Small intestine (tissue), 7 donors: ENCODE results near the gene EHD4. TPM values are rescaled to one million over a fixed set of nuclear protein-coding genes. Genes with fewer than 3 reads are reported as not detected.

Source experiments
- DNase-seq, 2 donors: peaks; one replicate each; pipeline versions ENCODE4 v3.0.0 to v3.0.0-alpha.2; 2013
- FAIRE-seq: peaks from 2 replicates; lab custom pipeline; 2012; peaks lifted over from hg19 to GRCh38; lab: Jason Lieb, UNC
- H3K27ac ChIP-seq, 3 donors: one replicate each; pipeline ENCODE4 v1.5.1; 2013; ENCODE audit warnings: low read length in 2 of 3, mild to moderate bottlenecking in 2 of 3, control low read depth in 1 of 3, inconsistent platforms in 1 of 3, low read depth in 1 of 3, moderate library complexity in 1 of 3
- H3K27me3 ChIP-seq, 3 donors: one replicate each; pipeline ENCODE4 v1.6.1; 2013; ENCODE audit warnings: low read length in 3 of 3, inconsistent platforms in 1 of 3; ENCODE audit not compliant: control insufficient read depth in 3 of 3, insufficient read depth in 3 of 3
- H3K36me3 ChIP-seq, 3 donors: one replicate each; pipeline ENCODE4 v1.6.1; 2013; ENCODE audit warnings: low read length in 3 of 3, inconsistent platforms in 1 of 3, low read depth in 1 of 3, mild to moderate bottlenecking in 1 of 3, moderate library complexity in 1 of 3; ENCODE audit not compliant: control insufficient read depth in 3 of 3, insufficient read depth in 2 of 3
- H3K4me1 ChIP-seq, 3 donors: one replicate each; pipeline ENCODE4 v1.6.1; 2013; ENCODE audit warnings: low read length in 2 of 3, inconsistent platforms in 1 of 3, low read depth in 1 of 3, mild to moderate bottlenecking in 1 of 3, moderate library complexity in 1 of 3; ENCODE audit not compliant: control insufficient read depth in 3 of 3, insufficient read depth in 2 of 3
- H3K4me3 ChIP-seq, 3 donors: one replicate each; pipeline ENCODE4 v1.5.1; 2013; ENCODE audit warnings: low read length in 3 of 3, control low read depth in 1 of 3, inconsistent platforms in 1 of 3, low read depth in 1 of 3, mild to moderate bottlenecking in 1 of 3, moderate library complexity in 1 of 3
- H3K9me3 ChIP-seq, 2 donors: one replicate each; pipeline ENCODE4 v1.6.1; 2013; ENCODE audit warnings: low read depth in 1 of 2, low read length in 1 of 2; ENCODE audit not compliant: control insufficient read depth in 2 of 2, insufficient read depth in 1 of 2
- WGBS, 3 donors: extraction: QIAGEN DNeasy Blood & Tissue Kit; methylation state at CpG; one replicate each; pipeline ENCODE4 v1.1.7; 2013; 5-methylcytosine and 5-hydroxymethylcytosine counted together
- polyA plus RNA-seq, 4 donors: library from polyadenylated mRNA; stranded (reverse) in 3 of 4; unstranded in 1 of 4; fragments of 200-250 nt in 3 of 4; fragments of 120-200 nt in 1 of 4; gene quantifications; one replicate each; pipeline versions ENCODE4 v1.2.1 to v1.2.3, GENCODE V29; 2013
- donor health status: healthy with polysubstance abuse.
- donor health status: control.
- donor health status: control.
- donor health status: Bipolar disorder and iron deficiency.
- donor health status: healthy.

Gene EHD4
- polyA plus RNA-seq, 4 donors, result 9.4 to 14.1 (median 11.5) TPM

DNA sequence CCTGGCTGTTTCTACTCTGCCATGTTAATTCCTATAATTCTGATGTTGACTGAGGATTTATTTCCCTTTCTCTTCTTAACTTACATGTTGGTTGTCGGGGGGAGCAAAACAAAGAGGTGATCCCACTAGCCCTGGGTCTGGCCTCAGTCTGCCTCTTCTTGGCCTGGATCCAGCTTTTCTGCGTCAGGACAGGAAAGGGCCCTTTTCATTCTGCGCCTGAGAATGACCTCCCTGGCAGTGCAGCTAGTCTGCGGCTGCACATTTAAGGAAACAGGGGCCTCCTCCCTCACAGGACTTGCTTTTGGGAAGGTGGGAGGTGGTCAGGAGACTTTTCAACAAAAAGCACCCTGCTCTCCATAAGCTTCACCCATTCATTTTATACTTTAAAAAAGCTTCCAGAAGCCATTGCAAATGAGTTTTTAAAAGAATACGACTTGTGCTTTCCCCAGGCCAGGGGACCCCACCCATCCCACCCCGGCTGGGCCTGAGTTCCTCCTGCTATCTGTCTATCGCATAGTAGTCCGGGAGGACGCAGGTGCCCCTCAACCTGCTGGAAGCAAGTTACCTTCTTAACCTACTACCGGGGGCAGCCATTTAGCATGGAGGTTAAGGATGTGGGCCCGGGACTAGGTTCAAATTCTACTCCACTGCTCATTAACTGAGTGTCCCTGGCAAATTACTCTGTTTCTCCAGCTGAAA lies 21.3 kb upstream of the EHD4 start:
- Histone ChIP-seq H3K4me3 (no peak overlapping the region), H3K4me1 (no peaks in the 10 kb centered on the region), H3K9me3 (no peaks in the 10 kb centered on the region), H3K27ac (no peak overlapping the region), H3K27me3 (no peaks in the 10 kb centered on the region), H3K36me3 (no peaks in the 10 kb centered on the region)
- DNase-seq, result no peak
- 85 to 90% (median 88%) methylated on average over 11 of the region's 11 CpGs for WGBS, 3 donors
- FAIRE-seq, result no peak

DNA sequence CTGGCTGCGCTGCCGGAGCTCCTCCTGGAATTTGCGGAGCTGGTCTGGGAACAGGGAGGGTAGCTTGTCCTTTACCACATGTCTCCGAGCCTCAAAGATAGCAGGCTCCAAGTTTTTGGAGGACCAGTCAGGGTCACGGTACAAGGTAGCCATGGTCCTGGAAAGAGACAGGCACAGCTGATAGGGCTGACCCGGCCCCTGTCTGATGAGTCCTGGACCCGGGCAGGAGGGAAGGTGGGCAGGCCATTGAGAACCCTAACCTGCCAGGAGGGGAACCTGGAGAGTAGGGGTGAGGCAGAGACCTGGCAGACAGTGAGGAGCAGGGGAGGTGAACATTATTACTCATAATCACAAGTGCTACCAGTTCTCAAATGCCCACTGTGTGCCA lies 20.4 kb upstream of the EHD4 start:
- no peaks in the 10 kb centered on the region for H3K27me3 ChIP-seq
- DNase-seq (no peak), FAIRE-seq (no peak)
- no peaks in the 10 kb centered on the region for H3K36me3 ChIP-seq
- H3K27ac ChIP-seq, result no peak overlapping the region
- H3K9me3 ChIP-seq, result no peaks in the 10 kb centered on the region
- WGBS, 3 donors, result 84 to 89% (median 87%) methylated on average over 7 of the region's 7 CpGs
- no peaks in the 10 kb centered on the region for H3K4me1 ChIP-seq
- H3K4me3 ChIP-seq, result no peak overlapping the region

DNA sequence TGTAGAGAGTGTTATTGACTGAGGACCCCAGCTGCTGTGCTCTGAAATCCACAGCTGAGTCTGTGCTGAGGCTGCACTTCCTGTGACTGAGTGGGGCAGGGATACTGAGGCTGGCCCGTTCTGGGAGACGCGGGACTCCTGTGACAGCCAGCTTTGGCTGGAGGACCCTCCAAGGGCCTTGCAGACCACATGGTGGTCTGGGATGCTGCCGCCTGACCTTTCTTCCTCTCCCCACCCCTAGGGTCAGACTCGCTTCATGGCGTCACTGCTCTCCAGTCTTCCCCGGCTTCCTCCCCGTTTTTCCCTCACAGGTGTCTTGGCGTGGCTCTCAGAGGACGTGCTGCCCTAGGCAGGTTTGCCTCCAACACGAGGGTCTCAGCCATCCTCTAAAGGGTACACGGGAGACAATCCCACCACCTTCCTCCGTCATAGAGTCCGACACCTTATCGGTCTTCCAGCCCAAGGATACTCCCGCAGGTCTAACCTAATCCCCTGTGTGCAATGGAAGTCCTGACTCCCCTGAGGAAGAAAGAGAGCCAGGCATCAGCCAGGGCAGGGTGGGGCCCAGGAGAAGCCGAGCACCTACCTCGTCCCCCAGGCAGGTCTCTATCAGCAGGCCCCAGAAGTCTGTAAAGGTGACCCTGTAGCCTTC lies 19.9 kb upstream of the EHD4 start:
- no peaks in the 10 kb centered on the region for H3K9me3 ChIP-seq
- WGBS, 3 donors, result 88 to 91% (median 89%) methylated on average over 18 of the region's 18 CpGs
- FAIRE-seq, result no peak
- no peak overlapping the region for H3K27ac ChIP-seq
- H3K4me3 ChIP-seq, result no peak overlapping the region
- no peak for DNase-seq
- no peaks in the 10 kb centered on the region for H3K36me3 ChIP-seq
- H3K4me1 ChIP-seq, result no peaks in the 10 kb centered on the region
- H3K27me3 ChIP-seq, result no peaks in the 10 kb centered on the region

DNA sequence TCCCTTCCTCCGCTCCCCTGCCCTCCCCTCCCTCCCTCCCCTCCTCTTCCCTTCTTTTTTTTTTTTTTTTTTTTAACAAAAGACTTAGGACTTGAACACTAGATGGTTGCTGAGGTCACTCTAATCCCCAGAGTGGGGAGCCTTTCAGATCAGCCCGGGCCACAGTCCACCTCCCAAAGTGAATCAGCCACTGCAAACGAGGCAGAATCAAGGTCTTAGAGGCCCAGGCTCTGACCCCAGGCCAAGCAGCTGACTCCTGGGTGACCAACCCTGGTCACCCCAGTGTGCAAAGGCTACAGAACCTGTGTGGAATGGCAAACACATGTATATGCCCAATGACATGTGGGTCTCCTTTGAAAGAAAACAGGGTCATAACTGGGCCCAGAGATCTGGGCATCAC lies 18.3 kb upstream of the EHD4 start:
- FAIRE-seq (no peak), DNase-seq (no peak)
- Histone ChIP-seq H3K27me3 (no peaks in the 10 kb centered on the region), H3K36me3 (no peaks in the 10 kb centered on the region), H3K4me3 (no peak overlapping the region), H3K9me3 (no peaks in the 10 kb centered on the region), H3K4me1 (no peaks in the 10 kb centered on the region), H3K27ac (no peak overlapping the region)
- WGBS, 3 donors, result 54 to 74% (median 66%) methylated on average over 3 of the region's 3 CpGs

DNA sequence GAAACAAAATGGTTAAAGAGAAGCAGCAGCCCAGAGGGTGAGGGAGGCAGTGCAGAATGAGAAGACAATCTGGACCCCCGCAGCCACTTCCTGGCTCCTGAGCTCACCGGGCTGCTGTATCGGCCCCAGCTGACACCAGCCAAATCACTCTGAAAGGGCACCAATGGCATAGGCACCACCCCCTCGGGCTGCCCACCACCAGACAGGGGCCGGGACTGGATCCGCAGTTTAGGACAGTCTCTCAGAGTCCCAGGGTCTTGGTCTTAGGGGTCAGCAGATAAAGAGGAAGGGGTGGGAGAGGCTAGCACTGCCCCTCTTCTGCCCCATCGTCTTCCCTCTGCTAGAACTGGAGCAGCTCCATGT lies 17.9 kb upstream of the EHD4 start:
- H3K36me3 ChIP-seq, result no peaks in the 10 kb centered on the region
- no peak overlapping the region for H3K27ac ChIP-seq
- WGBS, 3 donors, result 60 to 73% (median 69%) methylated on average over 7 of the region's 7 CpGs
- no peaks in the 10 kb centered on the region for H3K9me3 ChIP-seq
- no peaks in the 10 kb centered on the region for H3K27me3 ChIP-seq
- no peak overlapping the region for H3K4me3 ChIP-seq
- no peak for DNase-seq
- H3K4me1 ChIP-seq, result no peaks in the 10 kb centered on the region
- no peak for FAIRE-seq

DNA sequence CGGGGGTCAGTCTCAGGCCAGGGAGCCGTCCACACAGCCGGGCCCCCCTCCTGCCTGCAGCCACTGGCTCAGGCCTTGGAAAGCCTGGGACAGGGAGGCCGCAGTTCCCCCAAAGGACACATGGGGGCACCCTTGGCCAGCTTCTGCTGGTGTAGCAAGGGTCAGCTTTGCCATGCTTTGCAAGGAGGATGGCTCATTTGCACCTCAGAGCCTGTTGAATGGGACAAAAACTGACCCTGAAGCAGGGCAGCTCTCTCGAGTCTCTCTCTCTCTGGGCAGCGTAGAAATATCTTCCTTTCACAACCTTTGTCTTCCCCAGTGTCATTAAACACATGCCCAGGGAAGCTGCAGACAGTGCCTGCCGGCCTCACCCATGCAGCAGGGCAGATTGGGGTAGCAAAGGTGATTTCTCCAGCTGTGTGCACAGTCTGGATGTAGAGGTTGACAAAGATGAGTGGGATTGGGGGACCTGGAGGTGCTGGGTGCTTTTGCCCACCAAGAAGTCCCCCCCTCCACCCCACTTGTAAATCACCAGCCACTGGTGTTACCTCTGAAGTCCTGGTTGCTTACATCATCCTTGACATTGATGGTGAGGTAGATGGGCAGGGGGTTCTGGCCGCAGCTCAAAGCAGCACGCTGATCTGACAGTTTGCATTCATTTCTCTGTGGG lies 17.4 kb upstream of the EHD4 start:
- DNase-seq (peak; percentile 75 to 86), FAIRE-seq (no peak)
- no peaks in the 10 kb centered on the region for H3K4me1 ChIP-seq
- H3K4me3 ChIP-seq, result no peak overlapping the region
- no peaks in the 10 kb centered on the region for H3K9me3 ChIP-seq
- no peaks in the 10 kb centered on the region for H3K27me3 ChIP-seq
- no peaks in the 10 kb centered on the region for H3K36me3 ChIP-seq
- 16 to 20% (median 20%) methylated on average over 9 of the region's 9 CpGs for WGBS, 3 donors
- H3K27ac ChIP-seq, result no peak overlapping the region

DNA sequence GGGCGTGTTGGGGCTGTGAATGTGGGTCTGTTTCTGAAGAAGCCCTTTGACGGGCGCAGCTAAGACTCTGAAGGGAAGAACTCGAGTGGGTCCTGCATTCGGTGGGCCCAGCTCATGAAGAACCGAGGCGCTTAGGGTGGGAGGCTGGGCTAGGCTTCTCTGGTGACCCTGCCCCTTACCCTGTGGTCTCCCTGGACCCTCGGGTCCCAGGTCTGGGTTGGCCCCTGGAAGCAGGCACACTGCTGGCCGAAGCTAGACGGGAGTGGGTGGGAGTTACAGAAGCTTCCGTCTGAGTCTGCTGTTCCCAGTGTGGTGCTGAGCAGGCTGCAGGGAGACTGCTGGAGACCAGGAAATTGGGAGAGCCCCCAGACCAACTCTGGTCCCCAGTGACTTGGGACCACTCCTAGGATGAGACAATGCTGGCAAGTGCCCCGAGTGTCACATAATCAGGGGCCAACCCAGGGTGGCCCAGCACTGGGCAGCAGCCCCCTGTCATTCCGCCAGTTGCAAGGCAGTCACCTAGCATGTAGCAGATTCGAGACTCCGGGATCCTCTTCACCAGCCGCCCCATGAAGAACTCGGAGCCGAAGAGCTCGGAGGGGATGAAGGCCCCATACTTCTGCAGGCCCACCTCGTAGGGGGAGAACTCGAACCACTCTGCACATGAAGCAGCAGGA lies 16.7 kb upstream of the EHD4 start:
- H3K9me3 ChIP-seq, result no peaks in the 10 kb centered on the region
- H3K27ac ChIP-seq, result no peak overlapping the region
- FAIRE-seq (no peak), DNase-seq (no peak)
- H3K36me3 ChIP-seq, result no peaks in the 10 kb centered on the region
- H3K4me1 ChIP-seq, result no peaks in the 10 kb centered on the region
- H3K4me3 ChIP-seq, result no peak overlapping the region
- WGBS, 3 donors, result 76 to 77% (median 76%) methylated on average over 21 of the region's 21 CpGs
- H3K27me3 ChIP-seq, result no peaks in the 10 kb centered on the region

DNA sequence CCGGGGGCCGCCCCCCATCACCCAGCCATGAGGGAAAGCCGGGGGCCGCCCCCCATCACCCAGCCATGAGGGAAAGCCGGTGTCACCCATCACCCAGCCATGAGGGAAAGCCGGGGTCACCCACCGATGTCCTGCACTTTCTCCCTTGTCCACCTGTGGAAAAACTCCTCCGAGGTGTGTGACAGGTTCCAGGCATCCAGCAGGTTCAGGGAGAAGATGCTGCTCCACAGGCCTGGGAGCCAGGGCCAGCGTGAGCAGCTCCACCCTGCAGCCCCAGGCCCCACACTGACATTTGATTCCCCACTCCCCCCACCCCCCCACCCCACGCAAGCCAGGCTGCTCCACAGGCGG lies 15.5 kb upstream of the EHD4 start:
- 83 to 90% (median 87%) methylated on average over 7 to 11 of the region's 11 CpGs for WGBS, 3 donors
- Histone ChIP-seq H3K36me3 (no peaks in the 10 kb centered on the region), H3K4me3 (no peak overlapping the region), H3K27ac (no peak overlapping the region), H3K27me3 (no peaks in the 10 kb centered on the region), H3K9me3 (no peaks in the 10 kb centered on the region), H3K4me1 (no peaks in the 10 kb centered on the region)
- FAIRE-seq, result no peak
- DNase-seq, result no peak
